Osteoblast (primary cell): ENCODE measurements around the gene MYOZ3. TPM values are rescaled to one million over a fixed set of nuclear protein-coding genes. Genes with fewer than 3 reads are reported as not detected.

Experiments used
- DNase-seq: peaks from one replicate; pipeline ENCODE4 v3.0.0; 2011; ENCODE audit warnings: low spot score, mixed read lengths; ENCODE audit not compliant: insufficient read length; ENCODE audit errors: missing footprints
- H2AFZ ChIP-seq: 2 replicates; pipeline ENCODE4 v1.6.0; 2011; ENCODE audit warnings: mild to moderate bottlenecking, low read length
- H3K27ac ChIP-seq: 2 replicates; pipeline ENCODE4 v1.5.1; 2011; ENCODE audit warnings: mild to moderate bottlenecking, low read depth, low read length, moderate library complexity
- H3K27me3 ChIP-seq: 2 replicates; pipeline ENCODE4 v1.6.0; 2012; ENCODE audit warnings: mild to moderate bottlenecking, control low read depth, inconsistent platforms, low read length, moderate library complexity; ENCODE audit not compliant: insufficient read depth
- H3K36me3 ChIP-seq: 2 replicates; pipeline ENCODE4 v1.5.1; 2011; ENCODE audit warnings: mild to moderate bottlenecking, low read length, control low read depth, moderate library complexity; ENCODE audit not compliant: insufficient read depth
- H3K4me1 ChIP-seq: 2 replicates; pipeline ENCODE4 v1.5.1; 2011; ENCODE audit warnings: mild to moderate bottlenecking, low read length, control low read depth, moderate library complexity; ENCODE audit not compliant: insufficient read depth
- H3K4me2 ChIP-seq: 2 replicates; pipeline ENCODE4 v1.6.0; 2011; ENCODE audit warnings: mild to moderate bottlenecking, low read length; ENCODE audit not compliant: insufficient read depth
- H3K4me3 ChIP-seq: fragments of 200-600 bp; sonication (generic); 3 replicates; pipeline ENCODE4 v1.5.1; 2012; ENCODE audit warnings: mild to moderate bottlenecking, low read length, inconsistent platforms; ENCODE audit not compliant: insufficient read depth
- H3K79me2 ChIP-seq: 2 replicates; pipeline ENCODE4 v1.6.0; 2012; ENCODE audit warnings: mild to moderate bottlenecking, low read length, control low read depth, inconsistent platforms; ENCODE audit not compliant: insufficient read depth
- H3K9me3 ChIP-seq: 2 replicates; pipeline ENCODE4 v1.5.1; 2011; ENCODE audit warnings: low read depth, low read length, control low read depth
- H4K20me1 ChIP-seq: 2 replicates; pipeline ENCODE4 v1.6.0; 2012; ENCODE audit warnings: mild to moderate bottlenecking, low read length, control low read depth; ENCODE audit not compliant: insufficient read depth
- CTCF ChIP-seq: IDR thresholded peaks from 2 replicates; pipeline ENCODE4 v1.5.1; 2011; ENCODE audit warnings: mild to moderate bottlenecking, low read depth, low read length, moderate library complexity; ENCODE audit errors: extremely low read depth
- total RNA-seq: library from RNA; depleted of rRNA; stranded (reverse); fragments of >200 nt; gene quantifications from 2 replicates; pipeline ENCODE4 v1.2.3, GENCODE V29; 2012

The MYOZ3 gene
- total RNA-seq, 1 donor = under 0.01 TPM

GRCh38 chr5:150642567-150642927 lies 18.5 kb upstream of the MYOZ3 start:
- Histone ChIP-seq H3K4me3 (peak overlapping the region; percentile 65), H4K20me1 (peaks cover 3% of the 10 kb centered on the region), H3K4me2 (peak overlapping the region; percentile 67), H3K4me1 (peaks cover 75% of the 10 kb centered on the region), H3K27ac (peak overlapping the region; percentile 98), H2AFZ (no peak overlapping the region), H3K27me3 (no peaks in the 10 kb centered on the region), H3K36me3 (no peaks in the 10 kb centered on the region), H3K9me3 (no peaks in the 10 kb centered on the region), H3K79me2 (peaks cover 12% of the 10 kb centered on the region)
- no peak for TF ChIP-seq CTCF
- DNase-seq = peak; percentile 95

- peaks cover under 1% of the 10 kb centered on the region for H3K36me3 ChIP-seq
- H3K79me2 ChIP-seq = peaks cover 12% of the 10 kb centered on the region
- TF ChIP-seq CTCF = no peak
Measured at GRCh38 chr5:150642991-150643710, 17.9 kb upstream of the MYOZ3 start.

GRCh38 chr5:150644058-150644457 lies 17.0 kb upstream of the MYOZ3 start:
- DNase-seq = peak; percentile 32
- Histone ChIP-seq H3K27me3 (no peaks in the 10 kb centered on the region), H3K27ac (peak overlapping the region; percentile 79), H3K79me2 (peaks cover 12% of the 10 kb centered on the region), H3K4me3 (no peak overlapping the region), H3K4me2 (peak overlapping the region; percentile 66), H4K20me1 (peaks cover 3% of the 10 kb centered on the region), H3K9me3 (no peaks in the 10 kb centered on the region), H3K36me3 (peaks cover 9% of the 10 kb centered on the region), H3K4me1 (peaks cover 67% of the 10 kb centered on the region), H2AFZ (no peak overlapping the region)
- TF ChIP-seq CTCF = no peak

More at GRCh38 chr5:150642991-150643710, 17.9 kb upstream of the MYOZ3 start:
- Histone ChIP-seq H4K20me1 (peaks cover 3% of the 10 kb centered on the region), H3K4me3 (peak overlapping the region; percentile 65), H3K27me3 (no peaks in the 10 kb centered on the region), H3K9me3 (no peaks in the 10 kb centered on the region), H2AFZ (no peak overlapping the region), H3K4me1 (peaks cover 71% of the 10 kb centered on the region), H3K27ac (peak overlapping the region; percentile 98), H3K4me2 (peak overlapping the region; percentile 67)
- no peak for DNase-seq

- H3K36me3 ChIP-seq = peaks cover 12% of the 10 kb centered on the region
- peaks cover 12% of the 10 kb centered on the region for H3K79me2 ChIP-seq
- no peaks in the 10 kb centered on the region for H3K27me3 ChIP-seq
- no peak for TF ChIP-seq CTCF
- H3K4me2 ChIP-seq = peak overlapping the region; percentile 66
- peaks cover 3% of the 10 kb centered on the region for H4K20me1 ChIP-seq
- no peaks in the 10 kb centered on the region for H3K9me3 ChIP-seq
- peaks cover 63% of the 10 kb centered on the region for H3K4me1 ChIP-seq
- H3K27ac ChIP-seq = peak overlapping the region; percentile 79
- H2AFZ ChIP-seq = no peak overlapping the region
- no peak for DNase-seq
- H3K4me3 ChIP-seq = no peak overlapping the region
Measured at GRCh38 chr5:150644514-150644913, 16.5 kb upstream of the MYOZ3 start.
